Keratinocyte (primary cell): ENCODE measurements around the gene KRT79. TPM values are rescaled to one million over a fixed set of nuclear protein-coding genes. Genes with fewer than 3 reads are reported as not detected.

Experiments
- DNase-seq: peaks from one replicate; pipeline ENCODE4 v3.0.0-alpha.2; 2011; ENCODE audit warnings: low read depth, missing footprints, low spot score
- FAIRE-seq: peaks from 2 replicates; lab custom pipeline; 2011; peaks lifted over from hg19 to GRCh38; lab: Jason Lieb, UNC
- H2AFZ ChIP-seq: 2 replicates; pipeline ENCODE4 v1.6.0; 2012; ENCODE audit warnings: low read length, control low read depth, inconsistent platforms; ENCODE audit not compliant: control insufficient read depth
- H3K27ac ChIP-seq: 2 replicates; pipeline ENCODE4 v1.5.1; 2011; ENCODE audit warnings: low read length; ENCODE audit not compliant: control insufficient read depth, insufficient read depth
- H3K27me3 ChIP-seq: 3 replicates; pipeline ENCODE4 v1.6.0; 2011; ENCODE audit warnings: low read length; ENCODE audit not compliant: control insufficient read depth, insufficient read depth; ENCODE audit errors: extremely low read depth
- H3K36me3 ChIP-seq, 2 experiments: 2 replicates in 1 of 2; 3 replicates in 1 of 2; pipeline ENCODE4 v1.5.1; 2011; ENCODE audit warnings: low read length in 2 of 2, mild to moderate bottlenecking in 1 of 2; ENCODE audit not compliant: control insufficient read depth in 2 of 2, insufficient read depth in 2 of 2; ENCODE audit errors: extremely low read depth in 1 of 2
- H3K4me1 ChIP-seq: 3 replicates; pipeline ENCODE4 v1.5.1; 2011; ENCODE audit warnings: low read length; ENCODE audit not compliant: control insufficient read depth, insufficient read depth; ENCODE audit errors: extremely low read depth
- H3K4me2 ChIP-seq: 3 replicates; pipeline ENCODE4 v1.6.0; 2011; ENCODE audit warnings: low read depth, low read length; ENCODE audit not compliant: control insufficient read depth, insufficient read depth; ENCODE audit errors: extremely low read depth
- H3K4me3 ChIP-seq, 3 experiments: fragments of 200-600 bp in 1 of 3; sonication (generic) in 1 of 3; 2 replicates in 2 of 3; 3 replicates in 1 of 3; pipeline ENCODE4 v1.5.1; 2011 to 2016; ENCODE audit warnings: low read length in 3 of 3, mild to moderate bottlenecking in 3 of 3, control low read depth in 2 of 3, inconsistent platforms in 1 of 3, low read depth in 1 of 3, mixed read lengths in 1 of 3, mixed run types in 1 of 3, moderate library complexity in 1 of 3; ENCODE audit not compliant: control insufficient read depth in 2 of 3, insufficient read depth in 2 of 3; ENCODE audit errors: extremely low read depth in 1 of 3
- H3K79me2 ChIP-seq: 2 replicates; pipeline ENCODE4 v1.6.0; 2012; ENCODE audit warnings: low read length; ENCODE audit not compliant: control insufficient read depth, insufficient read depth
- H3K9ac ChIP-seq: 3 replicates; pipeline ENCODE4 v1.6.0; 2011; ENCODE audit warnings: low read length; ENCODE audit not compliant: control insufficient read depth, insufficient read depth; ENCODE audit errors: extremely low read depth
- H3K9me1 ChIP-seq: 3 replicates; pipeline ENCODE4 v1.6.0; 2011; ENCODE audit warnings: low read length; ENCODE audit not compliant: control insufficient read depth, insufficient read depth; ENCODE audit errors: extremely low read depth
- H3K9me3 ChIP-seq: 2 replicates; pipeline ENCODE4 v1.5.1; 2012; ENCODE audit warnings: low read depth, low read length; ENCODE audit not compliant: control insufficient read depth
- H4K20me1 ChIP-seq: 3 replicates; pipeline ENCODE4 v1.6.0; 2011; ENCODE audit warnings: low read length; ENCODE audit not compliant: control insufficient read depth, insufficient read depth; ENCODE audit errors: extremely low read depth
- CTCF ChIP-seq, 3 experiments: IDR thresholded peaks in 1 of 3; conservative IDR thresholded peaks in 1 of 3; optimal IDR thresholded peaks in 1 of 3; 2 replicates in 2 of 3; 3 replicates in 1 of 3; pipeline versions ENCODE3 to v1.5.1; 2011; ENCODE audit warnings: low read length in 3 of 3, mild to moderate bottlenecking in 3 of 3, moderate library complexity in 2 of 3, control low read depth in 1 of 3, inconsistent platforms in 1 of 3; ENCODE audit not compliant: insufficient read depth in 2 of 3; ENCODE audit errors: extremely low read depth in 1 of 3
- EZH2 ChIP-seq: IDR thresholded peaks from one replicate; pipeline ENCODE4 v1.6.1; 2012; ENCODE audit warnings: inconsistent platforms, mild to moderate bottlenecking, low read length, moderate library complexity
- dilution Hi-C: fragments of 300-500 bp; cut with MboI; formaldehyde crosslinking; loops from one replicate; pipeline ENCODE4 v1.7.0; 2020; ENCODE audit warnings: low sequenced_read_pairs; ENCODE audit not compliant: extremely low pct_ligation_motif_present
- polyA plus RNA-seq, 5 experiments: library from polyadenylated mRNA; depleted of rRNA in 3 of 5; stranded (reverse) in 3 of 5; stranded (forward) in 1 of 5; unstranded in 1 of 5; fragments of >200 nt; gene quantifications; 1 replicate in 1 of 5; 2 replicates in 3 of 5; 3 replicates in 1 of 5; pipeline versions ENCODE4 v1.2.1 to v1.2.3, GENCODE V29; 2011 to 2012; ENCODE audit warnings: missing spikeins in 2 of 5, low read depth in 1 of 5, low replicate concordance in 1 of 5

The KRT79 gene
- polyA plus RNA-seq, 1 donor (not counting 4 experiments of a cell fraction or from before 2014, with no cell fraction given), result 0.09 TPM

GRCh38 chr12:52779914-52780313 is 54.2 kb downstream of the KRT79 start:
- FAIRE-seq, result no peak

GRCh38 chr12:52778833-52779232 is 55.3 kb downstream of the KRT79 start:
- peaks cover 45% of the 10 kb centered on the region for H3K27me3 ChIP-seq
- H3K9me3 ChIP-seq, result no peaks in the 10 kb centered on the region
- no peaks in the 10 kb centered on the region for H3K4me1 ChIP-seq
- no peak for FAIRE-seq
- no peak overlapping the region for H3K4me3 ChIP-seq
- dilution Hi-C loops, result no loop called here
- H3K9ac ChIP-seq, result no peak overlapping the region
- H3K36me3 ChIP-seq, result no peaks in the 10 kb centered on the region
- no peak overlapping the region for H2AFZ ChIP-seq
- no peaks in the 10 kb centered on the region for H3K9me1 ChIP-seq
- DNase-seq, result no peak
- TF ChIP-seq EZH2, result no peak
- no peak for TF ChIP-seq CTCF (optimal IDR thresholded peaks at IDR 0.05 in 1 of 3, IDR thresholded peaks at IDR 0.05 in 1 of 3, conservative IDR thresholded peaks at IDR 0.05 in 1 of 3; ENCODE audit: extremely low read depth in 1 of 3, insufficient read depth in 2 of 3, low read length in 3 of 3)
- H3K27ac ChIP-seq, result no peak overlapping the region
- H3K4me2 ChIP-seq, result no peak overlapping the region
- no peaks in the 10 kb centered on the region for H3K79me2 ChIP-seq
- no peaks in the 10 kb centered on the region for H4K20me1 ChIP-seq

More at GRCh38 chr12:52779914-52780313, 54.2 kb downstream of the KRT79 start:
- Histone ChIP-seq H3K9me1 (no peaks in the 10 kb centered on the region), H3K36me3 (no peaks in the 10 kb centered on the region), H3K9me3 (no peaks in the 10 kb centered on the region), H3K4me3 (no peak overlapping the region), H3K4me2 (no peak overlapping the region), H3K27ac (no peak overlapping the region), H3K4me1 (no peaks in the 10 kb centered on the region), H3K9ac (no peak overlapping the region), H4K20me1 (no peaks in the 10 kb centered on the region), H2AFZ (no peak overlapping the region), H3K79me2 (no peaks in the 10 kb centered on the region), H3K27me3 (peaks cover 37% of the 10 kb centered on the region)
- TF ChIP-seq CTCF (optimal IDR thresholded peaks at IDR 0.05 in 1 of 3, IDR thresholded peaks at IDR 0.05 in 1 of 3, conservative IDR thresholded peaks at IDR 0.05 in 1 of 3; ENCODE audit: extremely low read depth in 1 of 3, insufficient read depth in 2 of 3, low read length in 3 of 3) (no peak), EZH2 (no peak)
- DNase-seq, result no peak
- dilution Hi-C loops, result no loop called here
